HG03571 (cell line): Measurements from ENCODE around the gene HOXD11.

Experiments
- ATAC-seq: cut with Tn5 transposase; IDR thresholded peaks from one replicate; pipeline ENCODE4 v1.9.1; 2021; ENCODE audit not compliant: unreplicated experiment

The HOXD11 gene

DNA sequence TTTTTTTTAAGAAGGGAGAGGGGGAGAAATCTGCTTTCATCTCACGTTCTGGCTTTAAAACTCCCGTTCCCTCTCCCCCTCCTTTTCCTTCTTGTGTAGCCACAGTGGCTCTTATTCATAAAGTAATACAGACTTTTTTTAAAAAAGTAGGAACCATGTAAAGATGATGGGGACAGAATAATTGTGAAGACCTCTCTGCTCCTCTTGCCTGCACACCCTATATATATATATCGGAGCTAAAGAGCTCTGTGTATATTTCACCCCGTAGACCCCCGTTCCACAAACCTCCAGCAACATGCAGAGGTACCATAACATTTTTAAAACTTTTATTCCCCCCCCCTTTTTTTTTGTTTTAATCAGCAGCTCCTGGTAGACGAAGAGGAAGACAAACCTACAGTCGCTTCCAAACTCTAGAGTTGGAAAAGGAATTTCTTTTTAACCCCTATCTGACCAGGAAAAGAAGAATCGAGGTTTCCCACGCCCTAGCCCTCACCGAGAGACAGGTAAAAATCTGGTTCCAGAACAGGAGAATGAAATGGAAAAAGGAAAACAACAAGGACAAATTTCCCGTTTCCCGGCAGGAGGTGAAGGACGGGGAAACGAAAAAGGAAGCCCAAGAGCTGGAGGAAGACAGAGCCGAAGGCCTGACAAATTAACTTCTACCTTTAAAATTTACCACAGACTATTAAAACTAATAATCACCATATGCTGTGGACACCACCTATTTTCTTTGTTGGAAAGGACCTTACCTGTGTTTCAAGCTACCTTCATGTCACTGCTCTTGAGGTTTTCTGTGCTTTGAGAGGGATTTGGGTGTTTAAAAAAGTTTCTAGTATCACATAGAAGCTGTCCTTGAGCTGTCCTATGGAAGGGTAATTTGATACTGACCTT is 24.1 kb downstream of the HOXD11 start:
- no peak for ATAC-seq

DNA sequence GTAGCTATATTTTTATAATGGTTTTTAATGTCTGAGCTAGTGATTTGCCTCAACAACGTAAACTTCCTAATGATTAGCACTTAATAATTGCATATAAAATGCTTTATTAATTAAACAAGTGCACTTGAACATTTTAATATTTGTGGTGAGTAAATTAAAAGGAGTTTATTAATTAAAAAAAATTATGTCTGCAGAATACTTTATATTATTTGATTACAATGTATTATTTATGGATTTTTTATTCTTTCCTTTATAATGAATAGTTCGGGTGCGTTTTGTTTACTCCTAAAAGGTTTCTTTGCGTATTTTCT is 24.7 kb downstream of the HOXD11 start:
- ATAC-seq = no peak

DNA sequence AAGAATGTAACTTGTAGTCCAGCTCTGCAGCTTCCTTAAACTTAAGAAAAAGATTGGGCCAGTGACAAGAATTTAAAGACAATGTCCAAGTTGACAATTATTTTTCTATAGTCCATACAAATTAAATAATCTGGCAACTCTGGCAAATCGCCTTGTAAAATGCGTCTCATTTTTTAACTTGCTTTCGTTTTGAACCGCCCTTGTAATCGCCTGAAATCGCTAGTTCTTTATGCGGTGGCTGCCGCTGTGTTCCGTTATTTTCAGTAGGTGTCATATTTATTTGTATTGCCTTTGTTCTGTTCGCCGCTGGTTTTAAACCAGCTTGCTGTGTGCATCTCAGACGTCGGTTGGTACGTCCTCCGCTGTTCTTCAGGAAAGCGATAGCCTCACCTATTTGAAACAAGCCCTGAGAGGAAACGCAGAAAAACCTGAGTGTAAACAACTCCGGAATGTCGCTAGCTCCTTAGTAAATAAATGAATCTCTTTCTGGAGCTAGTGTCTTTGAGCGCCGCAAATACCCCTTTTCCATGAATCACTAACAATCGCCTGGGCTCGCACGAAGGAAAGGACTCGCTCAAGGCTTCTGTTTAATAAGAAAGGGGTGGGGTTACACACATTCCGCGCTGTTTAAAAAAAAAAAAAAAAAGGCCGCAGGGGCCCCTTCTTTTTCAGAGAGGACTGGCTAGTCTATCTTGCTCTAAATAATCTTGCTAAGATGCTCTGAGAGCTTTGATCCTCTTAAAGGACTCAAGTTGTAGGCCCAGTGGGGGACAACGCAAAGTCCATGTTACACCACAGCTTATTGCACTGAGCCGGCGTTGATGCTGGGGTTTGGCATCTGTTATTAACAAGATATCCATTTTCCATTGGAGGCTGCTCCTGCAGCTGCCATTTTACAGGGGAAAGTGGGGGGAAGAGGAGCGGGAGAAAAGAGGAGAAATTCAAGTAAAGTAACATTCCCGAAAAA is 25.4 kb downstream of the HOXD11 start:
- ATAC-seq = no peak

DNA sequence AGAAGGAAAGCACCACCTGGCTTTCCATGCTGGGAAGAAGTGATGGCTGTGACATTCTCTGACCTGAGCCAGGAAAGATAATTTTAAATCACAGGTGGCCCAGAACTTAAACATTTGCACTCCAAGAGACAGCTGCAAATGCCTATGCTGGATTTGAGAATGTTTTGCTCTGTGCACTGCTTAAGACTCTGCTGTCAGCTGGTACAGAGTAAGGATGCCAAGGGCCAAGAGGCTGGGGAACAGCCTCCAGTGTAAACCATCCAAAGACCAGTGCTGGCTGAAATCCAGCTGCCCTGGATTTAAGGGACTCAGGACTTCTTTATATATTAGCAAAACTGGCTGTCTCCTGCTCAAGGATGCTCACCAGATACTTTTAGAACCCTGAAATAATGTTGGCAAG is 26.3 kb downstream of the HOXD11 start:
- ATAC-seq = no peak

DNA sequence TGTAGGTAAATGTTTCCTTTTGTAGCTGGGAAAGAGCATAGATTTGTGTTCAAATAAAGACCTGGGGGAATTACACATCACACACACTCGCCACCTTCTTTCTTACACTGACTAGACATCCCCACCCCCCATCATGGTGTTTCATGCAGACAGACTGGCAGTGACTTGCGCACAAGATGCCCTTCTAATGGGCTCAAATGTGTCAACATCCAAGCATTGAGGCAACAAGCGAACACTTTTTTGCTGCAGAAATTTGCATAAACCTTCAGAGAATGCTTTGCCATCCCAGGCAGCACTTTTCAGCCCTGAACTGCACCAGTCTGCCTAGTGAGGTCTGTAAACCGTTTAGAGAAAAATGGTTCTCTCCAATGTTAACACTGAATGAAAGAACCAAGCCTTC is 27.0 kb downstream of the HOXD11 start:
- no peak for ATAC-seq

DNA sequence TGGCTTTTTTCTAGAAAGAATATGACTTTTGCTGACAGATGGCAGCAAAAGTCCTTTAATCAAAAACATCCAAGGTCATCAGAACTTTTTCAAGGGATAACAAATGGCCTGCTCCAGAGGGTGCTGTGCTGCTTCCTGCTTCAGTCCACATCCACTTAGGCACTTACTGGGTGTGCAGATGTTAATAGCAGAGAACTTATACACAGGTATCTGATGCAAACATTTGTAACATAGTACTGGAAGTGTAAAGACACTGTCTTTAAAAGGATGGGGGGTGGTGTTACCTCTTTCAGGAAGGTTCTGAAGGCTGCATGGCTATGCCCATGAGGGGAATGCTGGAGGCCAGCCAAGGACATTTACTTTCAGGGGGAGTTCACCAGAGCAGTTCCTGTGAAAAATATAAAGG is 28.0 kb downstream of the HOXD11 start:
- ATAC-seq = no peak

DNA sequence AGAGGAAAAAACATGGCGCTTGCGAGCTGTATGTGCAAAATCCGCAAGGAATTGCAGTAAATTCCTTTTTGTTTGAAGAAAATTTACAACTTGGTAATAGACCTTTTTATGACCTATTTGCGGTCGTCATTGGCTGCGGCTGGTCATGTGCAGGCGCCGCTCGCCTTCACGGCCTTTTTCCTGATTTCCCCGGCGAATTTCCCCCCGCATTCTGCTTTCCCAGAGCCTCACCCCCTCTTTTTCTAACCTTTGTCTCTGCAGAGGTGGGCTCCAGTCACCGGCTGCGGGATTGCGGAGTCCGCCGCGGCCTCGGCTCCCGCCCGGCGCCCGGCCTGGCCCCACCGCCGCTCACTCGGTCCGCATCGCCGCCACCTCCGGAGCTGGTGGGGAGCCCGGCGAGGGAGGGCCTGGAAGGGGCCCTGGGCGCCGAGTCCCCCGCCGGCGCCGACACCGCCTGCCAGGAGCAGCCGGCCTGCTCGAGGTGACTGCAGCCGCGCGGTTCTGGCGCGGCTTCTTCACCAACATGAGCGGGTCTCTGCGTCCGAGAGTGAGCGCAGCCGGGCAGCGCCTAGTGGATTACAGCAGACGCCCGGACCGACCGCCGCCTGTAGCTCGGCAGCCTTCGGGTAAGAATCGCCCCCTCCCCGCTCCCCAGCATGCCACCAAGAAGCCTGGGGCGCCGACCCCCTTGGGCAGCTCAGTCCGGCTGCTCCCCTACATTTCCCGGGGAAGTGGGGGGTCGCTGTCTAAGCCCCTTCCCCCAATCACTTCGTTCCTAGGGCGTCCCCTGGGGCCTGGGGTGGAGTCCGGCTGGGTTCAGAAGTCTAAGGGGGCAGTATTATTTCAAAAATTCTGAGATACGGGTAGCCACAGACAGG is 29.5 kb downstream of the HOXD11 start:
- no peak for ATAC-seq

DNA sequence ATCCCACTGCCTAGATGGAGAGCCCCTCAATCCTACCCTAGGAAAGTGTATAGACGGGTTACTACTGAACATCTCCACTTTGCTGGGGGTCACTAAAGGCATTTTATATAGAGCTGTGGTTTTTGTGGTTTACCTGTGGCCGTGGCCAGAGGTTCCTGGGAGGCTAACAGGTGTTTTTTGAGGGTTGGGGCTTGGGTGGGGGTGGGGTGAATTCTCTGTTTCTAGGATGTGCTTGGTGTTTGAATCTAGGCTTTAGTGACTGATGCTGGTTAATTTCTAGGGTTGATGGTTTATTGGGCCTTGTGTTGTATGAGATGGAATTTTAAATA is 30.1 kb downstream of the HOXD11 start:
- no peak for ATAC-seq

DNA sequence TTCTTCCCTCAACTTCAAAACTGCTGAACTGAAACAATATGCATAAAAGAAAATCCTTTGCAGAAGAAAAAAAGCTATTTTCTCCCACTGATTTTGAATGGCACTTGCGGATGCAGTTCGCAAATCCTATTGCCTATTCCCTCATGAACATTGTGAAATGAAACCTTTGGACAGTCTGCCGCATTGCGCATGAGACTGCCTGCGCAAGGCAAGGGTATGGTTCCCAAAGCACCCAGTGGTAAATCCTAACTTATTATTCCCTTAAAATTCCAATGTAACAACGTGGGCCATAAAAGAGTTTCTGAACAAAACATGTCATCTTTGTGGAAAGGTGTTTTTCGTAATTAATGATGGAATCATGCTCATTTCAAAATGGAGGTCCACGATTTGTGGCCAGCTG is 30.8 kb downstream of the HOXD11 start:
- no peak for ATAC-seq

DNA sequence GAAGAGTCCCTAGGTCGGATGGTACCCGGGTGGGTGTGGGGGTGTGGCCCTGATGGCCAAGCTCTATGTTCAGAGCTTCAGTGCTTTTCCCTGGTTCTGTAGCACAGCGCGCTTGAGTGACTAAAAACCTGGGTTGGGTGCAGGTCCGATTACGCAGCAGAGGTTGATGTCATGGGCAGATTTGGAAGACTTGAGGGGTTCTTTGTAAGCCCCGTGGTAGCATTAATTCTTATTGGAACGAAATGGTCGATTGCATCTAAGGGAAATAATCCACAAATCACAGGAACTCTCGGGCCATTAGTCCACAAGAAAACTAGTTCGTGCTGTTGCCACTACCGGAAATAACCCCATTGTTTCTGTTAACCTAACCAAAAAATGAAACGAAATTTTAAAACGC is 31.4 kb downstream of the HOXD11 start:
- ATAC-seq = no peak

DNA sequence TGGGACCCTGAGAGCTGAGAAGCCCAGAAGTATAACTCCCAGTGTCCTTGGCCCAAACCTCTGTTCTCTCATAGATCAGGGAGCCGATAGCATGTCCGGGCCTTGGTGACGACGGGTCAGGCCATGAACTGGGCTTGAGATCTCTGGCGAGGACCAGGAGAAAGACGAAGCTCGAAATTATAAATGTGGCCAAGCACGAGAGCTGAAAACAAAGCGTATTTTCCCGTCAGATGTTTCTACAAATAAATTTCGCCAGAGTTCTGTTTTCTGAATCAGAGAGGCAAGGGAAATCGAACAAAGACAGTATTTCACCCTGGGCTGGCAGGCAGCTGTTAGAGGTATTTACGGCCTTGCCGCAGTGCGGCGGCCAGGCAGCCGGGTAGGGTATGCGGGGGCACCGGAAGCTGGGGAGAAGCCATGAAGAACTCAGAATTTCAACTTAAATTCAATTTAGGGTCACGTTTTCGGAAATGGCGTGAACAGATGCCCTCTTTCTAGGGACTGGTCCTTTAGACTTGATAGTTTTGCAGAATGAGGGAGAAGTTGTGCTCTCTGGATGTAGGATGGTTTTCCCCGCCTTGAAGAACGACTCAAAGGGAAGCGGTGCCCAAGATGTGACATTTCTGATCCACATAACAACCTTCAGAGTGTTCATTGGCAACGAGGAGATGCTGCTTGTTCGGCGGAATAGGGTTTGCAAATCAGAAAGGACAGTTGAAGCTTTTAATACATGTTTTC is 32.0 kb downstream of the HOXD11 start:
- no peak for ATAC-seq

DNA sequence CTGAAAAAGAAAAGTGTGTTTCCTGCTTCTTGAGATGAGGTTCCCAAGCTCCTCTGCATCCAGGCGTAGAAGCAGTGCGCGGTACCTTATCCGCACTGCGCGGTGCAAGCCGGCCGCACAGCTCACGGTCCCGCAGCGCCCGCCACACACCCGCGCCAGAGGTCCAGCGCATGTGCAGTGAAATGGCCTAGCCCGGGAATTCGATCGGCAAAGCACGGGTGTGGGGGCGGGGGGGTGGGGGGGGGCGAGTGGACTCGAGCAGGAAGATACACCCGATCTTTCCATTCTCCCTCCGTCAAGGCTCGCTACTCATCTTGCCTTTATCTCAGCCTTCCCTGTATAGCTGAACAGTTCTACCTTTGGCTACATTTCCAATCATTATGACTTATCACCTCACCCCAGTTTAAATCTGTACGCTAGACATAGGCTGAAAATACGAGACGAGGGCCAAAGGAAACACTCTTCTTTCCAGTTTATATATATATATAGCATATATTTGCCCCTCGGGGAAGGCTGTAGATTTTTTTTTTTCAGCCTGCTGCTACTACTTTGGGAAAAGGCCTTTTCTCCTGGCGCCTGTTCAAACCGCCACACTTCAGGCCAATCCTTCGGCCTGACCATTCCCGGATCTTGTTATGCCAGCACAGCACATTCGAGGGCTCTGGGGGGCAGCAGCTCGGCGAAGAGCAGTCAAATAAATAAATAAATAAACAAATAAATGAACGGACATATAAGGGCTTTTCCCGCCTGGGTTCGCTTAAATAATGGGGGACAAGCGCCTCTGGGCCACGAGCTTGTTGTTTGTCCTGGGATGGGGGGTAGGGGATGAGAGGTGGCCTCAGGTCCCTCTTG is 32.8 kb downstream of the HOXD11 start:
- no peak for ATAC-seq

DNA sequence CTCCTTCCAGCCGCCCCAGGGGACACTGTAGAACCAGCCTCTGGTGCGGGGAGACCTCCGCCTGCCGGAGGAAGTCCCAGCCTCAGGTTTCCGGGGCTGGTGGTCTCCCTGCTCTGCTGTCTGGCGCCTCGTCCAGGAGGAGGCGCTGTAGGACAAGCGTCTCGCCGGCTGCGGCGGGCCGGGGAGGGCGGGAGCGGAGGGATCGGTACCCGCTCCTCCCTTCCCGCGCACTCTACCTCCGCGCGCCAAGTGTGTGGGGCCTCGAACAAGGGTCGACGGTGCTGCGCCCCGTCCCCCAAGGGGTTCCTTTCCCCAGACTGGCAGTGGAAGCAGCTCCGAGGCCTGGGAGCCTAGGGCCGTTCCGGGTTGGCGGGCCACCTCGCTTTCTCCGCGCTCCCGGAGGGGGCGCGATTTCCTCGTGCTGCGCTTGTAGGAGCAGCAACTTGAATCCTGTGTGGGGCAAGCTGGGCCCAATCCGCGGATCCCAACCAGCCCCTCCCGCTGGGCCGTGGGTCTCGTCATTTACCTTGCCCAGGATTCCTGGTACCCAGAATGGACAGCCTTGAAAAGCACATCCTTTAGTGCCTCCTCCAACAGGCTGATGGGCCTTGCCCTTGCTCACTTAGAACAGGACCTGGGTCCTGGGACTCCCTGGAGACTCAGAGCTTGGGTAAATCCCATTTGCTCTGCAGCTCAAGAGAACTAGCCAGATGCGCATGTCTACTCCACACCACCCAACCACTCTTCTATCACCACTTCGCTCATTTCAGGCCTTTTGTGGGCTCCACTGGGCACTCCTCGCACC is 33.6 kb downstream of the HOXD11 start:
- peak; percentile 93 for ATAC-seq

DNA sequence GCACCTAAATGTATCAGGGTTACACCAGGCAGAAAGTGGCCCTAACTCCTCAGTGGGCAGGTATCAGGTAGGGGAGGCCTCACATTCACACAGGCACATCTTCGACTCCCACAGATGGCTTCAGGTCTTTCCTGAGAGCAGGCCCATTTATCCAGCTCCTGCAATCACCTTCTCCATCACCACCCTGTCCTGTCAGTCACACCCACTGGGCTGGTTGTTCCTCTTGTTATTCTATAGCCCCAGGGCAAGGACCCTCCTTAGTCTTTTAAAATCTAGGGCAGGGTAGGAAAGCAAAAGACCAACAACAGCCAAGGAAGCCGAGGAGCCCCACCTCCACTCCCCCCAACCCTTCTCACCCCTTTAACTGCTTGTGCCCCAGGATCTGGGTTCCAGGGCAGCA is 35.2 kb downstream of the HOXD11 start:
- ATAC-seq = no peak

DNA sequence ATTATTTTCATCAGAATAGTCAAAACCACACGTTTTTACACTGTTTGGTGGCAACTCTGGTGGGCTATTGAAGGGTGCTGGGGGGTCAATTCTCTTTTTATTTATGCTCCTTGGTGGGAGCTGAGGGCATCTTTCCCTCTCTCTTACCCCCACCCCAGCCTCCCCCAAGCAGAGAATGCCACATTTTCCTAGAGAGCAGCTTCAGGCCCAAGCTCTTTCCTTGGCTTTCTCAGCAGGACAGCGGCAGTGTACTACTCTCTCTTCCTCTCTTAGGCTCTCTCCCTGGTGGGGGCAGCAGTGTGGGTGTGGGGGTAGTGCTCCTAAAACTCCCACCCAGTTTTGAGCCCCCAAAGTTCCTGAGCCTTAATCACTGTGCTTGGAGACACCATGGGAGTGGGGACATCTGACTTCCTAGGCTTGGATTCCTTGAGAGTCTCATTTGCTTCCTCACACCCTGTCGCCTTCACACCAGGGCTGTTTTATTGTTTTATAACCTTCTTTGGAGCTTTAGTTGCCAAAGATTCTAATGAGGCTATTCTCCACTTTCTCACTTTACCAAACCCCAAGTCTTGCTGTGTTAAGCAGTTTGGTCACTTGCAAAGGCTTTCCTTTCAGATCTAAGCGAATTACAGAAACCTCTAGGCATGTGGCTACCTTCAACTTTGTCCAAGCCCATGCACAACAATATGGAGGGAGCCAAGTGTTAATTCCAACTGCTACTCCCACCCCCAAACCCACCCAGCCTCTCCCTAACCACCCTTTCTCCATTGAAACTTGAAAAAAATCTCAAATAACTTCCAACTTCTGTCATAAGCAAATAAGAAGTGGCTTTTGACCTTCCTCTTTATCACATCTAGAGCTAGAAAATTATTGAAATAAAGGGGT is 38.2 kb downstream of the HOXD11 start:
- no peak for ATAC-seq

DNA sequence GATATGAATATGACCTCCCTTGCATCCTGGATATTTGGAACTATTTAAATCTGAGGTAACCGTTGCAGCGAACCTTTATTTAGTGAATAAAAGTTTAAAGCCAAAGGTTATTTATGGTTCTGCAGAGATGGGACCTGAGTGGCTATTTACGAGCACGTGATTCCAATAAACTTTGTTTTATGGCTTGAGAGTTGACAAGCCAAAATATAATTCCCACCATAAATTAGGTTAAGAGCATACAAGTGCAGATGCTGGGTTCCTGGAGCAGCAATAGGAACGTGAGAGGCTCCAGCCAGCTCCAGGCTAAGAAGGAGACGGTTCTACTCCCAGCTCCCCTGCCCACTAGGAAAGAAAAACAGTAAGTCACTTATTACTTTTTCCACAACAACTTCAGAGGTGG is 39.0 kb downstream of the HOXD11 start:
- no peak for ATAC-seq

DNA sequence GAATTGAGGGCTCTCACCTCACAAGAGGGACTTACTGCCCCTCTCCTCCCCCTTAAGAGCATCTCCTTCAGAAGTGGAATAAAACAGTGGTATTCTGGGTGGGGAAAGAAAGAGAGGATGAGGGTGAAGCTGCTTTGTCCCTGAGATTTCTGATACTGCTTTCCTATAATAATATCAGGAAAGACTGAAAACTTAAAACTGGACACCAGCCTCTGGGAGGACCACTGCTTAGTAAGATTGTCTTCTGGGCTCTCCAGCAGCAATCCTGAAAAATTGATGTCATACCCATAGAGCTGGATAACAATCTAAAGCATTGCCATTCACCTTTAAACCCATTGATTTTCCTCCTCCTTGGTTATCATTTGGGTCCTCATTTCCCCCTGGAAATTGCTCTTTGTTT is 39.6 kb downstream of the HOXD11 start:
- ATAC-seq = no peak
